ENCODE data around the gene SWAP70. TPM values are rescaled to one million over a fixed set of nuclear protein-coding genes. Genes with fewer than 3 reads are reported as not detected.

SWAP70 gene
- total and polyA plus RNA-seq, 10 of the 15 experiments (the other 5 are each of a cell fraction or from before 2014, with no cell fraction given), result 20.6 to 62.4 (median 41.7) TPM

DNA sequence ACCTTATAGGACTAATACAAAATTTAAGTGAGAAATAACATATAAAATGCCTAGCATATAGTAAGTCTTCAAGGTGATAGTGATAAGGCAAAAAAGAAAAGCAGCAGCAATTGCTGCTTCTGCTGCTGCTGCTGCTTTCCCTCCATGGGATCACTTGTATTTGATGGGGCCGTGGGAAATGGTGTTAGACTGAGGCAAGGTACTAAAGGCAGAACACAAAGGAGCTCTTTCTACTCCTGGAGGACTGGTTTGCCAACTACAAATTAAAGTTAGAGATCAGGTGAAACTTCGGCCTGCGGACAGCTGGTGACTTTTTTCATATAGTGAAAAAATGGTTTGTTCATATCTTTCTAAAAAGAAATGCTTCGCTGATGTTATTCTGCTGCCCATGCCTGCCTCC, 46.3 kb downstream of the SWAP70 start:
- 76% methylated on average over 4 of the region's 4 CpGs for WGBS (ENCODE audit: insufficient coverage, insufficient replicate concordance, low lambda C conversion rate, missing lambda C conversion rate)

DNA sequence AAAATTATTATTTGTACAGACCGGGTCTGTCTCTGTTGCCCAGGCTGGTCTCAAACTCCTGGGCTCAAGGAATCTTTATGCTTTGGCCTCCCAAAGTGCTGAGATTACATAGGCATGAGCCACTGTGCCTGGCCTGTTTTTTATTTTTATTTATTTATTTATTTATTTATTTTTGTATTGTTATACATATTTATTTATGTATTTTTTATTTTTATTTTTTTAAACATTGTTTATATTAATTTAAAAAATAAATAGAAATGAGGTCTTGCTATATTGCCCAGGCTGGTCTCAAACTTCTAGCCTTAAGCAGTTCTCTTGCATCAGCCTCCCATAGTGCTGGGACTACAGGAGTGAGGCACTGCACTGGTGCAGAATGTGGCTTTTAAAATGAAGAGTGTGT, 47.0 kb downstream of the SWAP70 start:
- CTCF ChIA-PET, result no interaction called here
- Histone ChIP-seq H3K27me3 (replicated peaks in 1 of 2; ENCODE audit: control insufficient read depth in 2 of 2, insufficient read depth in 2 of 2, low read length in 1 of 2) (no peaks in the 10 kb centered on the region), H3K4me1 (ENCODE audit: control insufficient read depth, insufficient read depth, low read length) (peaks cover 13% of the 10 kb centered on the region), H4K20me1 (ENCODE audit: control insufficient read depth, insufficient read depth) (no peaks in the 10 kb centered on the region), H3K9ac (ENCODE audit: control insufficient read depth, insufficient read depth, low read length) (no peak overlapping the region), H2AFZ (ENCODE audit: control insufficient read depth, low read depth, low read length) (no peak overlapping the region), H3K79me2 (ENCODE audit: control insufficient read depth, insufficient read depth, low read length) (peaks cover 50% of the 10 kb centered on the region), H3K4me2 (ENCODE audit: control insufficient read depth, insufficient read depth) (no peak overlapping the region), H3K36me3 (ENCODE audit: control insufficient read depth in 2 of 2, insufficient read depth in 2 of 2, low read length in 1 of 2) (peaks cover 4 to 11% of the 10 kb centered on the region in 2 experiments; a peak in 3 of 4 replicates), H3K27ac (ENCODE audit: control insufficient read depth, insufficient read depth) (no peak overlapping the region), H3K9me3 (replicated peaks; ENCODE audit: control insufficient read depth, insufficient read depth, low read length) (peaks cover 14% of the 10 kb centered on the region), H3K4me3 (no peak overlapping the region)
- SMC1A ChIA-PET (ENCODE audit: uncharacterized antibody, unreplicated experiment), result no interaction called here
- BruUV-seq (replicated peaks), result no TSS peak
- DNase-seq (ENCODE audit: low read depth, low spot score) (no peak), FAIRE-seq (no peak), ATAC-seq (no peak)
- 100% methylated on average over 1 of the region's 1 CpG for WGBS (ENCODE audit: insufficient coverage, insufficient replicate concordance, low lambda C conversion rate, missing lambda C conversion rate)
- RAD21 ChIA-PET (ENCODE audit: unreplicated experiment), result no interaction called here
- in situ Hi-C loops (cut with MboI), result no loop called here
- intact Hi-C loops (cut with micrococcal nuclease; ENCODE audit: unreplicated experiment), result no loop called here
- POLR2A ChIA-PET, result interaction anchor here (0.9 kb wide), 1 partner anchor 19 kb away, joined by 3 read pairs; no protein-coding TSS in a partner anchor
- TF ChIP-seq BRCA1 (IDR thresholded peaks at IDR 0.05; ENCODE audit: low read depth, low read length) (no peak), LARP7 (IDR thresholded peaks at IDR 0.05) (no peak), JUNB (IDR thresholded peaks at IDR 0.05) (no peak), KDM1A (IDR thresholded peaks at IDR 0.05; ENCODE audit: borderline replicate concordance) (no peak), POLR2AphosphoS2 (IDR thresholded peaks at IDR 0.05; ENCODE audit: low read depth, low read length) (no peak)
- TF ChIP-seq, protein P1, sequence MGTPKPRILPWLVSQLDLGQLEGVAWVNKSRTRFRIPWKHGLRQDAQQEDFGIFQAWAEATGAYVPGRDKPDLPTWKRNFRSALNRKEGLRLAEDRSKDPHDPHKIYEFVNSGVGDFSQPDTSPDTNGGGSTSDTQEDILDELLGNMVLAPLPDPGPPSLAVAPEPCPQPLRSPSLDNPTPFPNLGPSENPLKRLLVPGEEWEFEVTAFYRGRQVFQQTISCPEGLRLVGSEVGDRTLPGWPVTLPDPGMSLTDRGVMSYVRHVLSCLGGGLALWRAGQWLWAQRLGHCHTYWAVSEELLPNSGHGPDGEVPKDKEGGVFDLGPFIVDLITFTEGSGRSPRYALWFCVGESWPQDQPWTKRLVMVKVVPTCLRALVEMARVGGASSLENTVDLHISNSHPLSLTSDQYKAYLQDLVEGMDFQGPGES (IDR thresholded peaks at IDR 0.05), result no peak
- TF ChIP-seq, protein P2, sequence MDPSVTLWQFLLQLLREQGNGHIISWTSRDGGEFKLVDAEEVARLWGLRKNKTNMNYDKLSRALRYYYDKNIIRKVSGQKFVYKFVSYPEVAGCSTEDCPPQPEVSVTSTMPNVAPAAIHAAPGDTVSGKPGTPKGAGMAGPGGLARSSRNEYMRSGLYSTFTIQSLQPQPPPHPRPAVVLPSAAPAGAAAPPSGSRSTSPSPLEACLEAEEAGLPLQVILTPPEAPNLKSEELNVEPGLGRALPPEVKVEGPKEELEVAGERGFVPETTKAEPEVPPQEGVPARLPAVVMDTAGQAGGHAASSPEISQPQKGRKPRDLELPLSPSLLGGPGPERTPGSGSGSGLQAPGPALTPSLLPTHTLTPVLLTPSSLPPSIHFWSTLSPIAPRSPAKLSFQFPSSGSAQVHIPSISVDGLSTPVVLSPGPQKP (IDR thresholded peaks at IDR 0.05; ENCODE audit: low read depth, low read length), result no peak
- TF ChIP-seq, protein P3, sequence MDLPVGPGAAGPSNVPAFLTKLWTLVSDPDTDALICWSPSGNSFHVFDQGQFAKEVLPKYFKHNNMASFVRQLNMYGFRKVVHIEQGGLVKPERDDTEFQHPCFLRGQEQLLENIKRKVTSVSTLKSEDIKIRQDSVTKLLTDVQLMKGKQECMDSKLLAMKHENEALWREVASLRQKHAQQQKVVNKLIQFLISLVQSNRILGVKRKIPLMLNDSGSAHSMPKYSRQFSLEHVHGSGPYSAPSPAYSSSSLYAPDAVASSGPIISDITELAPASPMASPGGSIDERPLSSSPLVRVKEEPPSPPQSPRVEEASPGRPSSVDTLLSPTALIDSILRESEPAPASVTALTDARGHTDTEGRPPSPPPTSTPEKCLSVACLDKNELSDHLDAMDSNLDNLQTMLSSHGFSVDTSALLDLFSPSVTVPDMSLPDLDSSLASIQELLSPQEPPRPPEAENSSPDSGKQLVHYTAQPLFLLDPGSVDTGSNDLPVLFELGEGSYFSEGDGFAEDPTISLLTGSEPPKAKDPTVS (IDR thresholded peaks at IDR 0.05; ENCODE audit: low read depth, low read length), result no peak

More for the DNA sequence above, 46.3 kb downstream of the SWAP70 start:
- TF ChIP-seq GATAD2B (conservative IDR thresholded peaks at IDR 0.05; ENCODE audit: low read depth) (no peak), EP300 (IDR thresholded peaks at IDR 0.05; ENCODE audit: borderline replicate concordance in 1 of 2, control insufficient read depth in 1 of 2, low read depth in 2 of 2, low read length in 2 of 2) (no peak), EED (IDR thresholded peaks at IDR 0.05; ENCODE audit: low read depth) (no peak), HDGF (IDR thresholded peaks at IDR 0.05) (no peak), WRNIP1 (IDR thresholded peaks at IDR 0.05; ENCODE audit: borderline replicate concordance, low read depth, low read length) (no peak), RUNX3 (IDR thresholded peaks at IDR 0.05; ENCODE audit: low read length) (no peak), SRF (IDR thresholded peaks at IDR 0.05; ENCODE audit: low read depth in 2 of 2, low read length in 2 of 2) (no peak), PAX8 (IDR thresholded peaks at IDR 0.05) (no peak), TBL1XR1 (IDR thresholded peaks at IDR 0.05; ENCODE audit: low read depth, low read length) (no peak), EGR1 (IDR thresholded peaks at IDR 0.05; ENCODE audit: borderline replicate concordance in 1 of 2, low read depth in 2 of 2, low read length in 2 of 2) (no peak), ZNF622 (IDR thresholded peaks at IDR 0.05) (no peak), TCF12 (IDR thresholded peaks at IDR 0.05; ENCODE audit: low read depth, low read length) (no peak)
- TF ChIP-seq, protein P2 (IDR thresholded peaks at IDR 0.05; ENCODE audit: low read depth, low read length), result no peak
- Histone ChIP-seq H4K20me1 (ENCODE audit: control insufficient read depth, insufficient read depth) (no peaks in the 10 kb centered on the region), H3K9ac (ENCODE audit: control insufficient read depth, insufficient read depth, low read length) (no peak overlapping the region), H3K27me3 (replicated peaks in 1 of 2; ENCODE audit: control insufficient read depth in 2 of 2, insufficient read depth in 2 of 2, low read length in 1 of 2) (no peaks in the 10 kb centered on the region), H3K4me2 (ENCODE audit: control insufficient read depth, insufficient read depth) (no peak overlapping the region), H3K79me2 (ENCODE audit: control insufficient read depth, insufficient read depth, low read length) (peaks cover 50% of the 10 kb centered on the region), H3K4me3 (no peak overlapping the region), H2AFZ (ENCODE audit: control insufficient read depth, low read depth, low read length) (no peak overlapping the region), H3K4me1 (ENCODE audit: control insufficient read depth, insufficient read depth, low read length) (peaks cover 9% of the 10 kb centered on the region), H3K27ac (ENCODE audit: control insufficient read depth, insufficient read depth) (no peak overlapping the region), H3K9me3 (replicated peaks; ENCODE audit: control insufficient read depth, insufficient read depth, low read length) (peaks cover 7% of the 10 kb centered on the region), H3K36me3 (ENCODE audit: control insufficient read depth in 2 of 2, insufficient read depth in 2 of 2, low read length in 1 of 2) (peaks cover 3 to 8% of the 10 kb centered on the region in 2 experiments; a peak in 3 of 4 replicates)
- RAD21 ChIA-PET (ENCODE audit: unreplicated experiment), result no interaction called here
- intact Hi-C loops (cut with micrococcal nuclease; ENCODE audit: unreplicated experiment) (no loop called here), in situ Hi-C loops (cut with MboI) (no loop called here)
- BruUV-seq (replicated peaks), result no TSS peak
- FAIRE-seq, result no peak
- no peak for DNase-seq (ENCODE audit: low read depth, low spot score)
- POLR2A ChIA-PET, result interaction anchor here (0.9 kb wide), 1 partner anchor 18 kb away, joined by 3 read pairs; no protein-coding TSS in a partner anchor
- SMC1A ChIA-PET (ENCODE audit: uncharacterized antibody, unreplicated experiment), result no interaction called here
- no peak for ATAC-seq
- CTCF ChIA-PET, result no interaction called here

Measured in GM12878 (cell line).